ENCODE results near the gene KRT86. TPM values are rescaled to one million over a fixed set of nuclear protein-coding genes. Genes with fewer than 3 reads are reported as not detected.

Gene KRT86
- polyA plus RNA-seq, 1 of the 3 experiments (the other 2 are of a cell fraction), result 0.56 TPM

GRCh38 chr12:52253391-52254179 lies 20.9 kb upstream of the KRT86 start:
- CTCF ChIA-PET, result interaction anchor here (0.6 to 1.7 kb wide), 5 partner anchors 17 to 41 kb away, joined by 3 to 7 read pairs (median 3); no protein-coding TSS in a partner anchor
- H3K9me2 ChIP-seq, result no peaks in the 10 kb centered on the region
- WGBS (ENCODE audit: low lambda C conversion rate), result 85% methylated on average over 11 of the region's 14 CpGs
- TF ChIP-seq FOXJ3 (CRISPR knock-in tag; IDR thresholded peaks at IDR 0.05) (no peak), JUND (IDR thresholded peaks at IDR 0.05) (no peak), PBX3 (IDR thresholded peaks at IDR 0.05) (no peak), RFX5 (IDR thresholded peaks at IDR 0.05; ENCODE audit: low read length) (no peak), NFIC (IDR thresholded peaks at IDR 0.05; ENCODE audit: borderline replicate concordance) (no peak), MEF2A (IDR thresholded peaks at IDR 0.05; ENCODE audit: borderline replicate concordance, low read depth) (no peak), REST (IDR thresholded peaks at IDR 0.05; ENCODE audit: low read depth, low read length) (no peak), FOSL2 (IDR thresholded peaks at IDR 0.05; ENCODE audit: borderline replicate concordance, low read depth) (no peak), RCOR1 (IDR thresholded peaks at IDR 0.05; ENCODE audit: low read length) (no peak), IRF3 (IDR thresholded peaks at IDR 0.05; ENCODE audit: low read depth, low read length) (no peak), SIN3A (IDR thresholded peaks at IDR 0.05; ENCODE audit: borderline replicate concordance, low read depth, low read length) (no peak), SMC3 (IDR thresholded peaks at IDR 0.05; ENCODE audit: low read depth, low read length) (no peak), RXRA (IDR thresholded peaks at IDR 0.05; ENCODE audit: borderline replicate concordance, low read depth) (no peak), FOXM1 (IDR thresholded peaks at IDR 0.05; ENCODE audit: low read depth) (no peak), EZH2phosphoT487 (IDR thresholded peaks at IDR 0.05; ENCODE audit: borderline replicate concordance, low read depth) (no peak), USF1 (IDR thresholded peaks at IDR 0.05; ENCODE audit: borderline replicate concordance, low read depth) (no peak)
- H3K4me3 ChIP-seq (ENCODE audit: low read depth in 2 of 2, low read length in 1 of 2), result no peak overlapping the region
- H3K27ac ChIP-seq (ENCODE audit: low read depth in 2 of 2, low read length in 1 of 2), result no peak overlapping the region
- H3K4me2 ChIP-seq, result no peak overlapping the region
- H3K36me3 ChIP-seq (replicated peaks in 1 of 2; ENCODE audit: control insufficient read depth in 1 of 2, insufficient read depth in 2 of 2, low read length in 1 of 2), result no peaks in the 10 kb centered on the region
- POLR2A ChIA-PET, result no interaction called here
- H3F3A ChIP-seq (replicated peaks; ENCODE audit: insufficient read depth), result peaks cover 3% of the 10 kb centered on the region
- DNase-seq, result no peak
- no peaks in the 10 kb centered on the region for H4K20me1 ChIP-seq (ENCODE audit: insufficient read depth)
- H3K9ac ChIP-seq, result no peak overlapping the region
- no peak overlapping the region for H2AFZ ChIP-seq (ENCODE audit: low read depth)
- no peaks in the 10 kb centered on the region for H3K79me2 ChIP-seq (ENCODE audit: insufficient read depth)
- H3K9me3 ChIP-seq, result no peaks in the 10 kb centered on the region
- H3K27me3 ChIP-seq (ENCODE audit: insufficient read depth), result no peaks in the 10 kb centered on the region
- H3K4me1 ChIP-seq (ENCODE audit: control insufficient read depth in 1 of 2, insufficient read depth in 2 of 2, low read depth in 1 of 2, low read length in 1 of 2), result peaks cover under 1 to 8% of the 10 kb centered on the region in 2 experiments; a peak in 3 of 4 replicates
